Breast epithelium (tissue), 3 donors: ENCODE measurements around the gene THBS2.

Experiments
- CTCF ChIP-seq, 3 donors: fragments of 450-650 bp; IDR thresholded peaks; one replicate each; pipeline ENCODE4 v1.5.1; 2016 to 2017; ENCODE audit warnings: antibody characterized with exemption in 3 of 3, mild to moderate bottlenecking in 3 of 3, moderate library complexity in 3 of 3
- POLR2A ChIP-seq: fragments of 450-650 bp; IDR thresholded peaks from one replicate; pipeline ENCODE4 v1.6.1; 2016; ENCODE audit warnings: antibody characterized with exemption, mild to moderate bottlenecking, moderate library complexity

GRCh38 chr6:169251822-169252504 is 1.7 kb downstream of the THBS2 start:
- TF ChIP-seq CTCF (IDR thresholded peaks at IDR 0.05) (no peak), POLR2A (no peak)
